Tibial nerve (tissue), 3 donors: ENCODE measurements around the gene TOP3A.

Source experiments
- POLR2A ChIP-seq, 2 donors: fragments of 450-650 bp; IDR thresholded peaks; one replicate each; pipeline ENCODE4 v1.6.1; 2017; ENCODE audit warnings: antibody characterized with exemption in 2 of 2, mild to moderate bottlenecking in 2 of 2, moderate library complexity in 2 of 2
- TF ChIP-seq, protein P1 (sequence below), 5 experiments: fragments of 200-600 bp in 3 of 5; fragments of 450-650 bp in 2 of 5; sonication (generic) in 3 of 5; IDR thresholded peaks; one replicate each; pipeline ENCODE4 v1.5.1; 2016 to 2019; ENCODE audit warnings: antibody characterized with exemption in 5 of 5, mild to moderate bottlenecking in 3 of 5, moderate library complexity in 2 of 5

DNA sequence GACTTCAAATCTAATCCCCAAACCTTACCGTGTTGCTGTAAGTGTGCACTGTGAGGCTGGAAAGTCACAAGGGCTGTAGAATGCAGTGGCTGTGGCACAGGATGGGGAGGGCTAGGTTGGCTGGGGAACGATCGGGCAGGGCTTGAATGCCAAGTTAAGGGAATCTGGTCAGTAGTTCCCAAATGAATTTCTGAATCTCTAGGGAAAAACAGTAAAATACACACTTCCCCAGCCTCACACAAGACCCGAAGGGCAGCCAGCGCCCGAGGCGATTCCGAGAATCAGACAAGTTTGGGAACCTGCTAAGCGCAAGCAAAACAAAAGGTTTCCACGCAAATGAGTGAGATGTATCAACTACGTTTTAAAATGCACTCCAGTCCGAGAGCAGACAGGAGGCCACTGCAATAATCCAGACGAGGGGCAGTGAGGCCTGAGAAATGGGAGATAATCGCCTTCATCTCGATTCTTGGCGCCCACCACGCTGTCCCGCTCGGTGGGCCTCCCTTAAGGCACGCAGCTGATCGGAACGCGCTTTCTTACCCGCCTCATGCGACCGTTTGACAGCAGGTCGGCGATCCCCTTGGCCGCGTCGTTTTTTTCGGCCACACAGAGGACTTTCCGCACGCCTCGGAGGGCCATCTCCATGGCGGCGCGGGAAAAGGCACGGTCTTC lies 599 bp downstream of the TOP3A start:
- TF ChIP-seq, protein P1, sequence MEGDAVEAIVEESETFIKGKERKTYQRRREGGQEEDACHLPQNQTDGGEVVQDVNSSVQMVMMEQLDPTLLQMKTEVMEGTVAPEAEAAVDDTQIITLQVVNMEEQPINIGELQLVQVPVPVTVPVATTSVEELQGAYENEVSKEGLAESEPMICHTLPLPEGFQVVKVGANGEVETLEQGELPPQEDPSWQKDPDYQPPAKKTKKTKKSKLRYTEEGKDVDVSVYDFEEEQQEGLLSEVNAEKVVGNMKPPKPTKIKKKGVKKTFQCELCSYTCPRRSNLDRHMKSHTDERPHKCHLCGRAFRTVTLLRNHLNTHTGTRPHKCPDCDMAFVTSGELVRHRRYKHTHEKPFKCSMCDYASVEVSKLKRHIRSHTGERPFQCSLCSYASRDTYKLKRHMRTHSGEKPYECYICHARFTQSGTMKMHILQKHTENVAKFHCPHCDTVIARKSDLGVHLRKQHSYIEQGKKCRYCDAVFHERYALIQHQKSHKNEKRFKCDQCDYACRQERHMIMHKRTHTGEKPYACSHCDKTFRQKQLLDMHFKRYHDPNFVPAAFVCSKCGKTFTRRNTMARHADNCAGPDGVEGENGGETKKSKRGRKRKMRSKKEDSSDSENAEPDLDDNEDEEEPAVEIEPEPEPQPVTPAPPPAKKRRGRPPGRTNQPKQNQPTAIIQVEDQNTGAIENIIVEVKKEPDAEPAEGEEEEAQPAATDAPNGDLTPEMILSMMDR (IDR thresholded peaks at IDR 0.05) = no peak
- TF ChIP-seq POLR2A (IDR thresholded peaks at IDR 0.05) = no peak
